Peyer's patch (tissue), 4 donors: Measurements from ENCODE around the gene NFKBIB.

Experiments
- POLR2A ChIP-seq, 2 donors: fragments of 450-650 bp; IDR thresholded peaks; one replicate each; pipeline ENCODE4 v1.5.1; 2017; ENCODE audit warnings: antibody characterized with exemption in 2 of 2, mild to moderate bottlenecking in 2 of 2, moderate library complexity in 2 of 2
- TF ChIP-seq, protein P1 (sequence below), 6 experiments: fragments of 450-650 bp in 4 of 6; fragments of 200-600 bp in 2 of 6; sonication (generic) in 1 of 6; IDR thresholded peaks; one replicate each; pipeline ENCODE4 v1.5.1; 2017 to 2019; ENCODE audit warnings: antibody characterized with exemption in 6 of 6, mild to moderate bottlenecking in 3 of 6, moderate library complexity in 1 of 6

DNA sequence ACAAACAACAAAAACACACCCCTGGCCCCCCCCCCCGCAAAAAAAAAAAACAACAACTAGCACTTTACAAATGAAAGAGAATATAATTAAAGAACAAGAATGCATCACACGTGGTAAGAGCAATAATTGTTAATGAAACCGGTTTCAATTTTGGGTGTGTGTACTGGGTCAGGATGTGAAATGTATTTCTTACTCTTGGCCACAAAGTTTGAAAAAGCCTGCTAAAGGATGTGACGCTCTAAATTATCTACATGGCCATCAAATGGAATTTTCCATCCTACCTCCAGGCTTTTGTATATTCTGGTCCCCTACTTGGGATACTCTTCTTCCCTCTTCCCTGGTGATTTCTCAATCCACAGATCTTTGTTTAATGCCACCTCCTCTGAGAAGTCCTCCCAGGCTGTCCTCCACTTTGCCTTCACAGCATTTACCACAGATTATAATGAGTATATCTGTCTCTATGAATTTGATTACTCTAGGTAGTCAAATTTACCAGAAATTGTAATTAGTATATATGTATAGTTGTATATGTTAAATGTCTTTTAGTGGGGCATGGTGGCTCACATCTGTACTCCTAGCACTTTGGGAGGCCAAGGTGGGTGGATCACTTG, 28.7 kb downstream of the NFKBIB start:
- TF ChIP-seq, protein P1, sequence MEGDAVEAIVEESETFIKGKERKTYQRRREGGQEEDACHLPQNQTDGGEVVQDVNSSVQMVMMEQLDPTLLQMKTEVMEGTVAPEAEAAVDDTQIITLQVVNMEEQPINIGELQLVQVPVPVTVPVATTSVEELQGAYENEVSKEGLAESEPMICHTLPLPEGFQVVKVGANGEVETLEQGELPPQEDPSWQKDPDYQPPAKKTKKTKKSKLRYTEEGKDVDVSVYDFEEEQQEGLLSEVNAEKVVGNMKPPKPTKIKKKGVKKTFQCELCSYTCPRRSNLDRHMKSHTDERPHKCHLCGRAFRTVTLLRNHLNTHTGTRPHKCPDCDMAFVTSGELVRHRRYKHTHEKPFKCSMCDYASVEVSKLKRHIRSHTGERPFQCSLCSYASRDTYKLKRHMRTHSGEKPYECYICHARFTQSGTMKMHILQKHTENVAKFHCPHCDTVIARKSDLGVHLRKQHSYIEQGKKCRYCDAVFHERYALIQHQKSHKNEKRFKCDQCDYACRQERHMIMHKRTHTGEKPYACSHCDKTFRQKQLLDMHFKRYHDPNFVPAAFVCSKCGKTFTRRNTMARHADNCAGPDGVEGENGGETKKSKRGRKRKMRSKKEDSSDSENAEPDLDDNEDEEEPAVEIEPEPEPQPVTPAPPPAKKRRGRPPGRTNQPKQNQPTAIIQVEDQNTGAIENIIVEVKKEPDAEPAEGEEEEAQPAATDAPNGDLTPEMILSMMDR (IDR thresholded peaks at IDR 0.05): no peak
- TF ChIP-seq POLR2A (IDR thresholded peaks at IDR 0.05): no peak
